HG02763 (cell line): ENCODE results near the gene LIN7A.

Experiments used
- ATAC-seq: cut with Tn5 transposase; IDR thresholded peaks from one replicate; pipeline ENCODE4 v1.9.1; 2021; ENCODE audit warnings: mild to moderate bottlenecking, moderate library complexity; ENCODE audit not compliant: unreplicated experiment

LIN7A gene, protein sequence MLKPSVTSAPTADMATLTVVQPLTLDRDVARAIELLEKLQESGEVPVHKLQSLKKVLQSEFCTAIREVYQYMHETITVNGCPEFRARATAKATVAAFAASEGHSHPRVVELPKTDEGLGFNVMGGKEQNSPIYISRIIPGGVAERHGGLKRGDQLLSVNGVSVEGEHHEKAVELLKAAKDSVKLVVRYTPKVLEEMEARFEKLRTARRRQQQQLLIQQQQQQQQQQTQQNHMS

DNA sequence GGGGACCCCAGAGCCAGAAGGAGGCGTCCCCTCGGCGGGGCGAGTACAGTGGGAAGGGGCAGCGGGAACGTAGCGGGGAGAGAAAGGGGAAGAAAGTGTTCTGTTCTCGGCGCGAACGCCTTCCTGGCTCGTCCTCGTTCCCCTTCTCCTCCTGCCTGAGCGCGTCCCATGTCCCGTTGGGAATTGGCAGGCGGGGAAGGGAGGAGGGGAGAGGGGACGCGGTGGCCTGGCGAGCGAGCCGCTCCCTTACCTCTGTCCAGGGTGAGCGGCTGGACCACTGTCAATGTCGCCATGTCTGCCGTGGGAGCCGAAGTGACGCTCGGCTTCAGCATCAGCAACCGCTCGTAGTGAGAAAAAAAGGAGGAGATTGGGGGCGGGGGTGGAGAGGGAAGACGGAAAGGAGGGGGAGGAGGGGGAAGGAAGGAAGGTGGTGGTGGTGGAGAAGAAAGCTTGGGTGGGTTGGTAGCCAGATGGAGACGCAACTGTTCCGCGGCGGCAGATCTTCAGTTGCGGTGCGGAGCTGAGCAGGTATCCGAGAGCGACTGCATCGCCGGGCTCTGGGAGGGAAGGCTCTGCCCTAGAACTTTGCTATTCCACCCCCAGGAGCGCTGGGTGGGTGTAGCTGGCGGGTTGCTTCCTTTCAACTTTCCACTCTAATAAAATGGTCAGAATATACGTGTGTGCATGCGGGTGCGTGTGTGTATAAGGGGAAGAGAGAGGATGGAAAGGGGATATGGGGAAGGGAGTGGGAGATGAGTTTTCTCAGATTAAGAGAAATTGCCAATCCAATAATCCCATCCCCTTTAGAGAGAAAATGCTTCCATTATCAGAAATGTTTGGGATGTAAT is at the start of gene LIN7A:
Gene LIN7A (minus strand): TSS at position 544 of the 848 bp plus-strand sequence. CDS start 212 bp downstream, at position 332.
- ATAC-seq = peak; percentile 17

DNA sequence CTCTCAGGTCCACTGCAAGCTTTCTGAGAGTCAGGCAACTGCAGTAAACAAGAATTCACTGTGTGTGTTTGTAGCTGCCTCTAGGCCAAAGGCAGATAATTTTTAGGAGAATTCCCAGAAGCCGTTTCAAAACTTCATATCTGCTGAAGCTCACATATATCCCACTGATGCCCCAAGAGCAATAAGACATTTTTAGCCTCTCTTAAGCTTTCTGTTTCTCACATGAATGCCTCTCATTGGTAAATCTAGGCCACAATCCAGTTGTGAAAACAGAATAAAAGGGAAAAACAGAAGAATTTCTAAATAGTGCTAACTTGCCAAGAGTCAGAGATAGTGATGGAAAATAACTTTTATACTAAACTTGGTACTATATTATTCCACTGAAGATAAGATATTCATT is 48.5 kb upstream of the LIN7A start:
- ATAC-seq = no peak

DNA sequence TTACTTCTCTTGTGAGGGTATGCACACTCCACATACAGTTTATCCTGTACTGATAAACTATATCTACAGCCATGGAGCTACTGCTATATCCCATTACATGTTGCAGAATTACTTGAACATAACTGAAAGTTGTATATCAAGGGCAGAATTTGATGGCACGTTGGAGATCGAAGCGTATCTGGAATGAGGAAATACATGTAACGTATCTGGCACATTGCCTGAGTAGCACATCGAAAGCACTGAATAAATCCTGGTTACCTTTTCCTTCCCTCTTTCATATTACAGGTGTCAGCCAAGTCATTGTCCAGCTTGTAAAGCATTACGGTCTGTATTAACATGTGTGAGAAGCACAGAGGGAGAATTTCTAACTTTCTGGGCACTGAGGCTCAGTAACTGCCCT is 42.1 kb upstream of the LIN7A start:
- ATAC-seq = no peak

DNA sequence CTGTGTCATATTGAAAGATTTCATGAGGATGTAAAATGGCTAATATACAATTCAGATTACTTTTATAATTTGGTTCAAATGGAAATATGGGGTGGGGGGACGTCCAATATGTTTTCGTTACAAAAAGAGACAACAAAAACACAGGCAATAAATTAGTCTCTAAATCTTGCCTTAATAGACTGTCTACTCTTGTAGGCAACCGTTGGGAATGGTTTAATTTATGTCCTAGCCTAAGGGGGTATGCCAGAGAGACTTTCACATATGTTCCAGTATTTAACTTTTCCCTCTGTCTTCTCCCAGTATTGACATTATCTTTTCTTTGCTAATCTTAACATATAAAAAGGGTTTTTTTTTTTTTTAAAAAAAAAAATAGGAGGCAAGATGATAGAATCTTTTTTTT is 41.5 kb upstream of the LIN7A start:
- no peak for ATAC-seq

DNA sequence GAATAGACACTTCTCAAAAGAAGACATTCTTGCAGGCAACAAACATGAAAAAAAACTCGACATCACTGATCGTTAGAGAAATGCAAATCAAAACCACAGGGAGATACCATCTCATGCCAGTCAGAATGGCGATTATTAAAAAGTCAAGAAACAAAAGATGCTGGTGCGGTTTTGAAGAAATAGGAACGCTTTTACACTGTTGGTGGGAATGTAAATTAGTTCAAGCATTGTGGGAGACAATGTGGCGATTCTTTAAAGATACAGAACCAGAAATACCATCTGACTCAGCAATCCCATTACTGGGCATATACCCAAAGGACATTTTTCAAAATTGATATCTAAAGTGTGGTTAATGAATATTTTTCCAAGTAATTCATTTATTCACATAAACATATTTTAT is 39.6 kb upstream of the LIN7A start:
- no peak for ATAC-seq

DNA sequence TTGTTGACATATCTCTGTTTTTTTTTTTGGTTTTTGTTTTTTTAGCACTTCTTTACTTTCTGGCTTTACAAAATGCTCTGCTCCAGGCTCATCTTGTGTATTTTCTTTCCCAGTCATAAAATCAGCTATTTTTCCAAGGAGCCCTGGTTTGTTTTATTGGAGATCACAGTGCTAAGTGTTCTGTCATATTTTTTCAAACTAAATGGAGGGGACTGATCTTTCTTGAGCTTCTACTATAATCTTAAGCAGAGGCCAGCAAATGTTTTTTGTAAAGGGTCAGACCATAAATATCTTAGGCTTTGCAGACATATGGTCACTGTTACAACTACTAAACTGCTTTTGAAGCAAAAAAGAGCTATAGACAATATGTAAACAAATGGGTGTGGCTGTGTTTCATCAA is 30.6 kb upstream of the LIN7A start:
- ATAC-seq = no peak

DNA sequence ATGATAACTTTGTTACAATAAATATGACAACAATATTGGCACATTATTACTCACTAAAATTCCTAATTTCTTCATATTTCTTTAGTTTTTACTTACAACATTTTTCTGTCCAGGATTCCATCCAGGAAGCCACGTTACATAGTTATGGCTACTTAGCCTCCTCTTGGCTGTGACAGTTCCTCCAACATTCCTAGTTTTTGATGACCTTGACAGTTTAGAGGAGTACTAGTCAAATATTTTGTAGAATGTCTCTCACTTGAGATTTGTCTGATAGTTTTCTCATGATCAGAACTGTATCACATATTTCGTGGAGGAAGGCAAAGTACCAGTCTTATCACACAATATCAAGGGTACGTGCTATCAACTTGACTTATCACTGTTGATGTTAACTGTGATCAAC is 29.8 kb upstream of the LIN7A start:
- ATAC-seq = no peak

DNA sequence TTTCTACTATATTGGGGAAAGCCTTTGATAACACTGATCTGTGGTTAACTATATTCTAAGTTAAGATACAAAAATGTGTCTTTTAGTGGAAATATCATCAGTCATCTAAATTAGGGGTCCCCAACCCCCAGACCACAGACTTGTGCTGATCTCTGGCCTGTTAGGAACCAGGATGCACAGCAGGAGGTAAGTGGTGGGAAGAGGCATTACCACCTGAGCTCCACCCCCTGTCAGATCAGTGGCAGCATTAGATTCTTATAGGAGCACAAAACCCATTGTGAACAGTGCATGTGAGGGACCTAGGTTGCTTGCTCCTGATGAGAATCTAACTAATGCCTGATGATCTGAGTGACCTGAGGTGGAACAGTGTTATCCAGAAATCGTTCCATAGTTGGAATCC is 28.3 kb upstream of the LIN7A start:
- ATAC-seq = no peak

DNA sequence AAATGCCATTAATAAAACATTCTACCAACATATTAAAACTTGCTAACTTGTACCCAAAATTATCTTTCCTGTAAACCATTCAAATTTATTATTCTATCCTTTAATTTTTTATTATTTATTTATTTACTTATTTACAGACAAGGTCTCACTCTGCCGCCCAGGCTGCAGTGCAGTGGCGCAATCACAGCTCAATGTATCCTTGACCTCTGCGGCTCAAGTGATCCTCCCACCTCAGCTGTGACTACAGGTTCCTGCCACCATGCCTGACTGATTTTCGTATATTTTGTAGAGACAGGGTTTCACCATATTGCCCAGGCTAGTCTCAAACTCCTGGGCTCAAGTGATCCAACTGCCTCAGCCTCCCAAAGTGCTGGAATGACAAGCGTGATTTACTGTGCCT is 20.4 kb upstream of the LIN7A start:
- ATAC-seq = no peak

DNA sequence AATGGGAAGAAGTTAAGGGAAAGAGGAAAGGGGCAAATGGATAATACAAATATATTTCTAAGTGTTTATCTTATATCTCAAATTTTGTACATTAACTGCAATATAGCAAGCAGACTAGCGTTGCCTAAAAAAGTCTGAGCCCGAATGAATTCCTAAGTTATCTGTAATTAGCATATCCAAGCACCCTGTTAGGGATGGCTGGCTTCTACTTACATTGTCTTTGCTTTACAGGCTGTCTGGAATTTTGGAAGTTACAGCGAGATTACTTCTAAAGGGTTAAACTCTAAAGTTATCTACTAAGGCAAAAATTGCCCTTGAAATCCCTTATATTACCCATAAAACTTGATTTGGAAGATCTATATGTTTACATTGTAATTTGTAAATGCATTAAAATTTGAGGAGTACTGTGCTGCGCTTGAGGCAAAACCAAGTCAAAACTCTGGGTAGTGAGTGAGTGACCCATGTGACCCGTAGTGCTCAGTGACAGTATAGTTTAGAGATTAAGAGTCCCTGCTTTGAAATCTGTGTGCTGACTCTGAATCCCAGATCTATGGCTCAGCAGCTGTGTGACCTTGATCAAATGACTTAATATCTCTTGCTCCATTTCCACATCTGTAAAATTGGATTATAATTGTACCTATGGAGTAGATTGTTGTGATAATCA is 17.3 kb upstream of the LIN7A start:
- ATAC-seq = no peak

DNA sequence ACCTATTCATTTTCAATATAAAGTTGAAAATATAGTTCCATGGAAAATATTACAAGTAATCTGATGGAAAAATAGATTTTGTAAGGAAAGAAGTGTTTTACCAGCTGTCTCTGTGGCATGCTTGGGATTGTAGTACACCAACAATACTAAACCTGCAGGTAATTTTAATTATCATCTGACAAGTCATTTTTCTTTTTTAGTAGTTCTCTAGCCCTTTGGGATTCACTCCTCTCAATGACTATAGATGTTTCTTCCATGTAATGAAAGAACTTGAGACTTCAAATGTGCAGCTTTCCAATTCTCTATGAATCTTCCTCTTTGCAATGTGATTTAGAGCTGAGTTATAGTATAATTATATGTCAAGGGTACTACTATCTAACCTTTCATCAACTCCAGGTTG is 14.7 kb upstream of the LIN7A start:
- ATAC-seq = no peak

DNA sequence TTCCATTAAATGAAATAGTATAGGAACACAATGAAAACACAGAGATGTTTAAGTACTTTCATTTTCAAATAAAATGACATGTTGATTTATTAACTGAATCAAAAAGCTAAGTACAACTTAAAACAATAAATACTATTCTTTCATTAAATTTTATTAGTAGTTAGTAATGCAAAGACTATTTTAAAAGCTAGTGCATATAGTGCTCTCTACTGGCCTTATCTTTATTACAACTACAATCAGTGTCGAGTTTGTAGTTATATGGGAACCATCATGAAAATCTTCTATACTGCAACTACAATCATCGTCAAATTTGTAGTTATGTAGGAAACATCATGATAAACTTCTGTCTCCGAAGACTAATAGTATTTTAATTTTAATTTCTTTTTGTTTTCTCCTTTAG is 8.9 kb upstream of the LIN7A start:
- ATAC-seq = no peak

DNA sequence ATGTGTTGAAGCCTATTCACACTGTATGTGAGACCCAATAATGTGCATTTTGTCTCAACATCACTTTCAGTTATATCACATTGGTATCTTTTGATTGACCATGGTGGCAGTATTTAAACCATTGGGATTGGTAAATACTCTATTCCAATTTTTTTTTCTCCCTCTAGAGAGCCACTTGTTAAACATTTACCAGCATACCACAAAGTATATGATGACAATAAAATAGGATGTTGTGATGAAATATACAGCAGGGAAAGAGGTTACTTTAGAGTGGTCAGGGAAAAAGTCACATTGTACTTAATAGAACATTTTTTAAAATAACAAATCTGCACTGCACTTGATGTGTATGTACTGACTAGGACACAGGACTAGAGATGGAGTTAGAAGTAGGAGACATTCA is 5.6 kb upstream of the LIN7A start:
- no peak for ATAC-seq

DNA sequence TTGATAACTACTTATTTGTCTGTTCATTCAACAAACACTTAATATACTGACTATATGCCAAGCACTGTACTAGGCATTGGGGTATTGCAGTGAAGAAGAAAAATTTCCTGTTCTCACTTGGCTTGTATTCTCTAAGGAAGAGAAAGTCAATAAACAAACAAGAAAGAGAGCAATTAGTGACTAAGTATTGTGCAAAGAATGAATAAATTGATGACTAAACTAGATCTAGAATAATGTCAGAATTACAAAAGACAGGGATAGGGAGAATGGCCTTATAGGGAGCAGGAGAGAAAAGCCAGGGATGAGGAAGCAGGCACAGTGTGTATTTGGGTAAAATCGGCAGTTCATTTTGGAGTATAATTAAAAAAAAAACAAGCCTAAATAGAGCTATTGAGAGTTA is 4.2 kb upstream of the LIN7A start:
- ATAC-seq = no peak

DNA sequence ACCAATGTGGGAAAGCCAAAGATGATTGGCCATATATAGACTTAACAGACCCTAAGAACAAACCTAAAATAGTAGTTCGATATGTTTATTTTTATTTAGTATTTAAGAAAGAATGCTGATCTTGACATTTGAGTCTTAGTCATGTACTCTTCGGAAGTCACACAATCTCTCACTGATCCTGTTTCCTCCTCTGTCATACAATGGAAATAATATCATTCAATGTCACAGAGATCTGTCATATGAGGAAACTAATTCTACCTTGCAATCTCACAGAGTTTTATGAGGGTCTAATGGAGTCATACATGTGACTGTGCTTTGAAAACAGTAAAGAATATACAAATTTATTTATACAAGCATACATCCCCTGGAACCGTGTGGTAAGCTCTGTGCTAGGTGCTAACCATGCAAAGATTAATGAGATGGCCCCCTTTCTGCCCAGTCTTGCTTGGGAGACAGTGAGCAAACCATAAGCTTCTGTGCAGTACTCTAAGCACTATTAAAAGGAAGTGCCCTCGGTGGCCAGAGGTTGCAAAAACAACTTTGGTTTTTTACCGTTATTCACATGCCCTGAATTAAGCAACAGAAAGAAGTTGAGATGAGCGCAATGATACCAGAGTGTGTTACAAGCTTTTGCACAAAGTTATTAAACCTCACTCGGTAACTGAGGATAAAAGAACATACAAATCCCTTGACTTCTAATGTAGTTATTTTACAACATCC is 1.7 kb upstream of the LIN7A start:
- no peak for ATAC-seq

DNA sequence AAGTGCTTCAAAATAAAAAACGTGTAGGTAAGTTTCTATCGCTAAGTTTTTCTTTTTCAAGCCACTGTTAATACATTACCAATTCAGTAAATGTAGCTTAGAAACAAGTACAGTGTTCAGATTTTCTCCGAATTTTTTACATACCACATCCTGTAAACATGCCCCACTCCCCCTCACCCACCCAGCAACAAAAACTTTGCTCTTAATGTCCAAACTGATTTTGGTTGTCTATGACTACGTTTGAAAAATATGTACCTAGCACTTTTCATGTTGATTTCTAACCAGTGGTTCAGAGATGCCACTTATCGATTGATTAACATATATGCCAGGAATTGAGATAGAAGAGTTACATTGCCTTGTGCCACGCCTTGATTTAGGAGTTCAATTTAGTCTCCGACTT is 663 bp upstream of the LIN7A start:
- ATAC-seq = no peak

DNA sequence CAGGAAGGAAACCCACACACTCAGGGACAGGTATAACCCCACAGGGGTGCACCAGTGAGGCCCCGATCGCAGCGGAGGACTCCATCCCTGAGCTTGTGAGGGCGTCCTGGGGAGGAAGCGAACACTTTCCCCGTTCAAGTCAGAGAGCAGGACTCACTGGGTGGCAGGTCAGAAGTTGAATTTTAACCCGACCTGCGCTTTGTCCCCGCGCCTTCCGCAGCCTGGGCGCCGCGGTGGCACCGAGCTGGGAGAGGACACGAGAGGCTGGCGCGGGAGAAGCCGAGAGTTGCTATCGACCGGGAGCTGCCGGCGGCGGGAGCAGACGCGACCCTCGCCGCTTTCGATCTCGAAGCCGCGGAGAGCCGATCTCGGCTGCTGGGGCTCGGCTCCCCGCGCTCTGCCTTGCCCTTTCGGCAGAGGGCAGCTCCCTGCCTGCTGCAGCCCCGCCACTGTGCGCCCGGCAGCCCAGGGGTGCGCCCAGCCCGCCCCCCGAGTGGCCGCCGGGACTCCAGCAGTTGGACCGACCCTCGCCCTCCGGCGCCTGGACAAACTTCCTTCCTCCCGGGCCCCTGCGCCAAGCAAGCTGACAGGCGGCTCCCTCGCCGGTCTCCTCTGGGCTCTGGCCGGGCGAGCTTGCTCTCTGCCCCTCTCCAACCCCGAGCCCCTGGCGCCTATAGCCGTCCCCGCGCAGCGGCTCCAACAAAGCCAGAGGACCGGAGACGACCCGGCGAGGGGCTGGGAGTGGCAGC is 918 bp downstream of the LIN7A start:
- peak; percentile 46 for ATAC-seq

DNA sequence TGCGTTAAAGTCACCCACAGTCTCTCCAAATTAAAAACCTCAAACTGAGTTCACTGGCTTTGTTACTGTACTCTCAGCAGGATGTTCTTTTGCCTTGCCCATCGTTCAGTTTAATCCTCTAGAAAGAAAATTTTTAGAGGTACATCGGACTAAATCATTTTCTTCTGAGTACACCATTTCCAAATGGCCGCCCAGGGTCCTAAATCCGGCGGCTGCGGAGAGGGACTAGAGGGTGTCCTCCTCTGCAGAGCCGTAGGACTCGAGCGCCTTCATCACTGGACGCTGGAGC is 1.4 kb downstream of the LIN7A start:
- ATAC-seq = no peak

DNA sequence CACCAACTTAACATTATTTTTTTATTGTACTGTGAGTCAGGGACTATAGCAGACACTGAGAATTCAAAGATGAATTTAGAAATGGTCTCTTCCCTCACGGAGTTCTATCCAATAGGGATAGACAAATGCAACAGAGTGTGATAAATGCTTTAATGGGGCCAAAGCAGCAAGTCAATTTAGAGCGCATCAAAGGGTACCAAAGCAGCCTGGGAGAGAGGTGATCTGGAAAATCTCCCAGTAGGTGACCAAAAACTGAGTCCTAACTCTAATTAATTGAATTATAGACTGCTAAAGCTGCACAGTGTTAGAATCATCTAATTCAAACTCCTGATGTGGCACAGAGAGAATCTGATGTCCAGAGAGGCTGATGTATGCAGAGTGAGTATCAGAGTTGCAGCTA is 2.6 kb downstream of the LIN7A start:
- no peak for ATAC-seq

DNA sequence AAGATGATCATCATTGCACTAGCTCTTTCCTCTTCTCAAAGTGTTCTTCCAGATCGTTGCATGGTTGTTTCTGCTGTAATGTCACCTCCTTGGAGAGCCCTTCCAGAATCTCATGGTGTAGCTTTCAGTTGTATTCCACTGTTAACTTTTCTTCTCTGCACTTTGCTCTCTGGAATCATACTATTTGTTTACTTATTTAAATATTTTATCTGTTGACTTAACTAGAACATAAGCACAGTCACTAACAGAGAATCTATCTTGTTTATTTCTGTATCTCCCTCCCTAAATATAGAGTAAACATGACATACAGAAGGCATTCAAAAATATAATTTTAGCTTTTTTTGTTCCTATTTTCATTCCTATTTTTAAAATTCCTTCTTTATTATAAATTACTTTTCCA is 11.8 kb downstream of the LIN7A start:
- ATAC-seq = no peak

DNA sequence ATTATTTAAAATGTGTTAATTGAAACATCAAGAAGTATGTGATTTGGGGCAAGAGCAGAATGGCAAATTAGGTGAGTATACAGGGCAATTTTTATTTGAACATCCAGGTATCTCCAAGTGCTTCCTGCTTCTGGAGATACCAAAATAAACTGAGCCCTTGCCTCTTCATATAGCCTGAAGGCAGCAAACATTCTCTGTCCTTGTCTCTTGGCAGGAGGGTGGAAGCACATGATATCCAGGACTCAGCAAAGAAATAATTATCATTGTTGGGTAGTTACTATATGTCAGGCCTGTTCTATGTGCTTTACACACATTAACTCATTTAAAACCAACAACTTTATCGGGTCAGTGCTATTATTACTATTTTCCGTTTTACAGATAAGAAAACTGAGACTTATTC is 12.5 kb downstream of the LIN7A start:
- ATAC-seq = no peak
